Psoas muscle (tissue), 8 donors: Measurements from ENCODE around the gene DNPEP. TPM values are rescaled to one million over a fixed set of nuclear protein-coding genes. Genes with fewer than 3 reads are reported as not detected.

ENCODE experiments used
- ATAC-seq, 4 donors: fragments of 200-7000 bp; cut with Tn5 transposase; one replicate each; pipeline ENCODE4 v1.9.1; 2020; ENCODE audit warnings: moderate library complexity in 3 of 4, mild to moderate bottlenecking in 2 of 4
- DNase-seq, 2 donors: peaks; one replicate each; pipeline ENCODE4 v3.0.0-alpha.2; 2020
- H3K27ac ChIP-seq: fragments of 200-600 bp; one replicate; pipeline ENCODE4 v1.8.0; 2022
- H3K27me3 ChIP-seq, 3 donors: fragments of 200-600 bp in 1 of 3; one replicate each; pipeline versions ENCODE4 v1.6.1 to v1.8.0; 2013 to 2022; ENCODE audit warnings: low read length in 2 of 3, mild to moderate bottlenecking in 2 of 3, moderate library complexity in 1 of 3; ENCODE audit not compliant: insufficient read depth in 3 of 3
- H3K36me3 ChIP-seq, 2 donors: fragments of 200-600 bp in 1 of 2; one replicate each; pipeline versions ENCODE4 v1.6.1 to v1.8.0; 2013 to 2022; ENCODE audit warnings: low read depth in 1 of 2, mild to moderate bottlenecking in 1 of 2, moderate library complexity in 1 of 2; ENCODE audit not compliant: insufficient read depth in 1 of 2
- H3K4me1 ChIP-seq: fragments of 200-600 bp; one replicate; pipeline ENCODE4 v1.8.0; 2022
- H3K4me3 ChIP-seq: fragments of 200-600 bp; one replicate; pipeline ENCODE4 v1.8.0; 2022; ENCODE audit warnings: mild to moderate bottlenecking
- H3K9me3 ChIP-seq: fragments of 200-600 bp; one replicate; pipeline ENCODE4 v1.8.0; 2022
- WGBS, 3 donors: extraction: QIAGEN DNeasy Blood & Tissue Kit; methylation state at CpG; one replicate each; pipeline versions ENCODE4 v1.1.6 to v1.1.7; 2013; 5-methylcytosine and 5-hydroxymethylcytosine counted together
- intact Hi-C, 2 donors: fragments of 100-400 bp; cut with DNase I; formaldehyde crosslinking; loops; one replicate each; pipeline versions ENCODE4 v1.11.0 to v1.14.2; 2022
- polyA plus RNA-seq, 3 donors: library from polyadenylated mRNA; stranded (reverse); fragments of 200-250 nt; gene quantifications; one replicate each; pipeline ENCODE4 v1.2.3, GENCODE V29; 2013
- total RNA-seq, 4 donors: library from RNA; stranded (reverse); fragmentation: NEBNext Ultra II Directional in 2 of 4; extraction: Animal tissue kit (Norgen Biotek cat#: 25700) in 2 of 4; gene quantifications; one replicate each; pipeline versions ENCODE4 v1.2.1 to v1.2.4, GENCODE V29; 2021 to 2023
- TF ChIP-seq, protein P1 (sequence below): fragments of 200-600 bp; IDR thresholded peaks from one replicate; pipeline ENCODE4 v1.8.0; 2022; ENCODE audit warnings: antibody characterized with exemption
- donor health status: healthy with polysubstance abuse.
- donor health status: DM: no; HTN: no; CAD: no; lungs with moderate emphysema.
- donor health status: Bipolar disorder and iron deficiency.
- donor health status: healthy.
- donor health status: DM: yes; HTN: yes; CAD: no.
- donor health status: DM: no; HTN: no; CAD: no.
- donor health status: DM: no; HTN: no; CAD: no.
- donor health status: DM: yes; HTN: yes; CAD: no.

DNPEP gene
- total and polyA plus RNA-seq, 7 donors = 46.7 to 93.1 (median 65.4) TPM

- no peaks in the 10 kb centered on the region for H3K36me3 ChIP-seq
- intact Hi-C loops = loop anchor here in 1 of 2 donors (5.0 kb wide), 1 partner anchor 48 kb away; no protein-coding TSS in a partner anchor
- H3K9me3 ChIP-seq = no peaks in the 10 kb centered on the region
- TF ChIP-seq, protein P1, sequence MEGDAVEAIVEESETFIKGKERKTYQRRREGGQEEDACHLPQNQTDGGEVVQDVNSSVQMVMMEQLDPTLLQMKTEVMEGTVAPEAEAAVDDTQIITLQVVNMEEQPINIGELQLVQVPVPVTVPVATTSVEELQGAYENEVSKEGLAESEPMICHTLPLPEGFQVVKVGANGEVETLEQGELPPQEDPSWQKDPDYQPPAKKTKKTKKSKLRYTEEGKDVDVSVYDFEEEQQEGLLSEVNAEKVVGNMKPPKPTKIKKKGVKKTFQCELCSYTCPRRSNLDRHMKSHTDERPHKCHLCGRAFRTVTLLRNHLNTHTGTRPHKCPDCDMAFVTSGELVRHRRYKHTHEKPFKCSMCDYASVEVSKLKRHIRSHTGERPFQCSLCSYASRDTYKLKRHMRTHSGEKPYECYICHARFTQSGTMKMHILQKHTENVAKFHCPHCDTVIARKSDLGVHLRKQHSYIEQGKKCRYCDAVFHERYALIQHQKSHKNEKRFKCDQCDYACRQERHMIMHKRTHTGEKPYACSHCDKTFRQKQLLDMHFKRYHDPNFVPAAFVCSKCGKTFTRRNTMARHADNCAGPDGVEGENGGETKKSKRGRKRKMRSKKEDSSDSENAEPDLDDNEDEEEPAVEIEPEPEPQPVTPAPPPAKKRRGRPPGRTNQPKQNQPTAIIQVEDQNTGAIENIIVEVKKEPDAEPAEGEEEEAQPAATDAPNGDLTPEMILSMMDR = no peak
- 40 to 52% (median 46%) methylated on average over 4 of the region's 4 CpGs for WGBS, 3 donors
- no peak overlapping the region for H3K27ac ChIP-seq
- ATAC-seq = no peak
- no peak for DNase-seq
- no peak overlapping the region for H3K4me3 ChIP-seq
- H3K27me3 ChIP-seq = peaks cover 0 to 9% (median 4%) of the 10 kb centered on the region in 3 donors
- H3K4me1 ChIP-seq = no peaks in the 10 kb centered on the region
These were observed 36.9 kb downstream of the DNPEP start for GRCh38 chr2:219350710-219351221.

DNA sequence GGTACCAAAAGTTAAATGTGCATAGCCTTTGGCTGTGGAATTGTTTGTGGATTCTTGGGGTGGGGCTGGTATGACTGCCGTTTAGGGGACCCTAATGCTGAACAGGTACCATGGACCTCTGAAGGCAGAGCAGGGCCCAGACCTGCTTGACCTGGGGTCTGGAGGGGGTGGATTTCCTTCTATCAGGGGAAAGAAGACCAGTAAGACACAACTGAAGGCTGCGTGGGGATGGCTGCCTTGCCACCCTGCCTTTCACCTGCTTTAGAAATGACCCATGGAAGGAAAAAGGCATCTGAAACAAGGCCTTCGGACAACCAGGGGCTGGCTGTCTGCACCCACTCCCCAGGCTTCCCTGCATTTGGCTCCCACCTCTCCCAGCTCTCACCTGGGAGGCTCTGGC, 37.5 kb downstream of the DNPEP start:
- Histone ChIP-seq H3K4me3 (no peak overlapping the region), H3K27ac (no peak overlapping the region), H3K27me3 (peaks cover 0 to 4% (median 3%) of the 10 kb centered on the region in 3 donors), H3K36me3 (no peaks in the 10 kb centered on the region), H3K9me3 (no peaks in the 10 kb centered on the region), H3K4me1 (no peaks in the 10 kb centered on the region)
- TF ChIP-seq, protein P1 = no peak
- 70 to 81% (median 79%) methylated on average over 3 of the region's 3 CpGs for WGBS, 3 donors
- no peak for ATAC-seq
- no peak for DNase-seq
- intact Hi-C loops = loop anchor here in 1 of 2 donors (5.0 kb wide), 1 partner anchor 48 kb away; no protein-coding TSS in a partner anchor

DNA sequence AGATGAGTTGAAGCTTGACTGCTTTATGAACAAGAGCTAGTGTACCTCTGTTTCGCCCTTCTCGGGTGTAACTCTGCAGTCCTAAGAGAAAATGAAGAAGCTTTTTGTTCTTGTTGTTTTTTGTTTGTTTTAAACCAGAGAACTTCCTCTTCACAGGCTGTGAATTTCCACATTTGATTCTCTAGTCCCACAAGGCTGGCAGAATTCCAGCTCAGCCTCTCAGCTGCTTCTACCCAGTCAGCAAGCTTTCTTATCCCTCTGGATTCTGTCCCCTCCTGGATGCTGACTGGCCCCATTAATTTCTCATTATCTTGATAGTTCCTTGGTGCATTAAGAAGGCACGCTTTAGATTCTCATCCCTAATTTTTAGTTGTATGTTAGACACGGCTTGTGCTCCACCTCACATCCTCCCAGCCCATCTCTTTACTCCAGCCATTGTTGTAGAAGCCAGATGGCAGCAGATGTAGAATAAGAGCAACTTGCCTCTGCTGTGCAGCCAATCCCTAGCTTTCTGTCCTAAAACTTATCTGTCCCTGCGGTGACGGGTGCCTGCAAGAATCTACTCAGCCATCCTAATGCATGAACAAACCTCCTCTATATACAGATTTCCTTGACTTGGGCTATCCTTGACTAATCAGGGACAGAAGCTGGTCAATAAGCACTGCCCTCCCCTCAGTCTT, 42.8 kb downstream of the DNPEP start:
- Histone ChIP-seq H3K4me1 (no peaks in the 10 kb centered on the region), H3K27ac (no peak overlapping the region), H3K36me3 (no peaks in the 10 kb centered on the region), H3K9me3 (no peaks in the 10 kb centered on the region), H3K27me3 (peaks cover 0 to 9% (median 0%) of the 10 kb centered on the region in 3 donors), H3K4me3 (no peak overlapping the region)
- WGBS, 3 donors = 21 to 23% (median 23%) methylated on average over 6 of the region's 6 CpGs
- TF ChIP-seq, protein P1 = no peak
- ATAC-seq (no peak), DNase-seq (no peak)
- intact Hi-C loops = no loop called here

GRCh38 chr2:219335373-219335786, 52.3 kb downstream of the DNPEP start:
- TF ChIP-seq, protein P1 = no peak
- H3K27ac ChIP-seq = no peak overlapping the region
- peaks cover 12 to 46% (median 13%) of the 10 kb centered on the region in 3 donors for H3K27me3 ChIP-seq
- no peaks in the 10 kb centered on the region for H3K36me3 ChIP-seq
- no peak for ATAC-seq
- intact Hi-C loops = no loop called here
- no peaks in the 10 kb centered on the region for H3K9me3 ChIP-seq
- H3K4me1 ChIP-seq = no peaks in the 10 kb centered on the region
- 22 to 49% (median 41%) methylated on average over 5 of the region's 5 CpGs for WGBS, 3 donors
- DNase-seq = no peak
- no peak overlapping the region for H3K4me3 ChIP-seq
